ENCODE data around the gene SRSF10. TPM values are rescaled to one million over a fixed set of nuclear protein-coding genes. Genes with fewer than 3 reads are reported as not detected.
"Not testable (repeated sequence)": the region's sequence is repeated elsewhere in the genome, so short reads cannot be mapped to it uniquely, and the experiment has no call there.

The SRSF10 gene
- total and polyA plus RNA-seq, 9 of the 15 experiments (the other 6 are each of a cell fraction or from before 2014, with no cell fraction given): 154 to 264 (median 205) TPM

DNA sequence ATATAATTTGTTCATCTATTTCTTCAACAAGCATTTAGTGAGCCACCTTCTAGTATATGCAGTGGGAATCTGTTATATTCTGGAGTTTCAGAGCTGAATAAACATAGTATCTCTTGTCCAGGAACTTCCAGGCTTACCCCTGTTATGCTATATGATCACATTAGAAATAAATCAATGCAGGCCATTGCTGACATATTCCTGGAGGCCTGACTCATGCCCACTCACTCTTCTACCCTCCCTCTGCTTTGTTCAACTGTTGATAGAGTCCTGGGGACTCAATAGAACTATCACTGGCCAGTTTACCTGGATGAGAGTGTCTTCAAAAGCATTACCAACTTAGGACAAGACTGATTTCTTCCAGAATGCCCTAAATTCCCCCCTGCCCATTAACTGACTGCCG lies 29.3 kb upstream of the SRSF10 start (continued):
- TF ChIP-seq, protein P1, sequence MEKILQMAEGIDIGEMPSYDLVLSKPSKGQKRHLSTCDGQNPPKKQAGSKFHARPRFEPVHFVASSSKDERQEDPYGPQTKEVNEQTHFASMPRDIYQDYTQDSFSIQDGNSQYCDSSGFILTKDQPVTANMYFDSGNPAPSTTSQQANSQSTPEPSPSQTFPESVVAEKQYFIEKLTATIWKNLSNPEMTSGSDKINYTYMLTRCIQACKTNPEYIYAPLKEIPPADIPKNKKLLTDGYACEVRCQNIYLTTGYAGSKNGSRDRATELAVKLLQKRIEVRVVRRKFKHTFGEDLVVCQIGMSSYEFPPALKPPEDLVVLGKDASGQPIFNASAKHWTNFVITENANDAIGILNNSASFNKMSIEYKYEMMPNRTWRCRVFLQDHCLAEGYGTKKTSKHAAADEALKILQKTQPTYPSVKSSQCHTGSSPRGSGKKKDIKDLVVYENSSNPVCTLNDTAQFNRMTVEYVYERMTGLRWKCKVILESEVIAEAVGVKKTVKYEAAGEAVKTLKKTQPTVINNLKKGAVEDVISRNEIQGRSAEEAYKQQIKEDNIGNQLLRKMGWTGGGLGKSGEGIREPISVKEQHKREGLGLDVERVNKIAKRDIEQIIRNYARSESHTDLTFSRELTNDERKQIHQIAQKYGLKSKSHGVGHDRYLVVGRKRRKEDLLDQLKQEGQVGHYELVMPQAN (IDR thresholded peaks at IDR 0.05; ENCODE audit: borderline replicate concordance): no peak
- TF ChIP-seq BDP1 (IDR thresholded peaks at IDR 0.05; ENCODE audit: insufficient read depth, insufficient read length): no peak

DNA sequence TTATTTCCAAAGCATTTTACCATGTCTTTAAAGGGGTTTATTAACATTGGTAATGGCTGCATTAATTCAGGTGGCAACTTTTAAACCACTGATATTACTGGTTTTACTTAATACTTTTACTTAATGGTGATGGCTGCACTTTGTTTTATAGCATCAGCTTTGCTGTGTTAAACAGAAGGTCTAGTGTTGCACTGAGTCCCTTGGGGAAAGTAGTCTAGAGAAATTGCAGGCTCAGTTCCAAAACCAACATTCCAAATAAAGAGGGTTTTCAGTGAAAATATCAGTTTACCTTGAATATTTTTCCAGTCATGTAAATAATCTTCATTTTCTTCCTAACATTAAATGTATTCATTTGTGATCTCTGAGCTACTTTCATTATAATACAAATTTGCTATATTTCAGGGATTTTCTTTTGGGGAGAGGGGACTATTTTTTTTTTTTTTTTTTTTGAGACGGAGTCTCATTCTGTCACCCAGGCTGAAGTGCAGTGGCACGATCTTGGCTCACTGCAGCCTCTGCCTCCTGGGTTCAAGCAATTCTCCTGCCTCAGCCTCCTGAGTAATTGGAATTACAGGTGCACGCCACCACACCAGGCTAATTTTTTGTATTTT lies 28.6 kb upstream of the SRSF10 start:
- H3K27me3 ChIP-seq (ENCODE audit: control insufficient read depth in 2 of 2, insufficient read depth in 2 of 2, low read length in 2 of 2): peaks cover 34 to 50% of the 10 kb centered on the region in 2 experiments
- ChIA-PET POLR2A (interaction anchor here (0.7 to 0.9 kb wide), 4 partner anchors 13 to 57 kb away, joined by 3 read pairs; no protein-coding TSS in a partner anchor), CTCF (ENCODE audit: low intra/inter-chr PET ratio) (interaction anchor here (0.6 kb wide), 1 partner anchor 11 kb away, joined by 3 read pairs; no protein-coding TSS in a partner anchor)
- in situ Hi-C loops (cut with MboI); ATAC-seq; H3K27ac ChIP-seq (ENCODE audit: extremely low read depth, low read depth, low read length); H2AFZ ChIP-seq (ENCODE audit: low read depth, low read length); BruUV-seq (replicated peaks); H4K20me1 ChIP-seq (replicated peaks; ENCODE audit: control insufficient read depth, insufficient read depth, low read length); H3K4me2 ChIP-seq (ENCODE audit: insufficient read depth, low read length); H3K4me3 ChIP-seq; H3K4me1 ChIP-seq (replicated peaks in 1 of 2; ENCODE audit: control insufficient read depth in 2 of 2, insufficient read depth in 2 of 2, low read length in 2 of 2); H3K36me3 ChIP-seq (ENCODE audit: control insufficient read depth, insufficient read depth, low read length); intact Hi-C loops (cut with micrococcal nuclease); FAIRE-seq; DNase-seq (ENCODE audit: extremely low read depth in 1 of 4, low spot score in 3 of 4); H3K9me3 ChIP-seq (replicated peaks; ENCODE audit: control insufficient read depth, insufficient read depth, low read depth, low read length); H3K9me1 ChIP-seq (ENCODE audit: control insufficient read depth, insufficient read depth, low read length); H3K79me2 ChIP-seq (ENCODE audit: control insufficient read depth, insufficient read depth, low read length); H3K9ac ChIP-seq (ENCODE audit: insufficient read depth in 1 of 2, low read depth in 2 of 2, low read length in 2 of 2): not testable (repeated sequence)
- 10% methylated on average over 1 of the region's 3 CpGs for WGBS (ENCODE audit: insufficient coverage, low coverage, missing lambda C conversion rate)

Data from K562 (cell line).